A673 (cell line): ENCODE measurements around the gene ENOPH1. TPM values are rescaled to one million over a fixed set of nuclear protein-coding genes. Genes with fewer than 3 reads are reported as not detected.

Experiments
- BruUV-seq: library from RNA; stranded (reverse); fragments of 400-500 nt; replicated peaks from 2 replicates; lab custom pipeline; 2021; lab: Mats Ljungman, UMichigan
- CTCF ChIA-PET: fragments of 300-600 bp; sonication (Branson Sonifier 250); formaldehyde crosslinking; loops from one replicate; lab custom pipeline; 2022; ENCODE audit warnings: antibody characterized with exemption; lab: Charles Lee
- POLR2A ChIA-PET: fragments of 300-600 bp; sonication (Branson Sonifier 250); formaldehyde crosslinking; loops from one replicate; lab custom pipeline; 2022; ENCODE audit warnings: antibody characterized with exemption; ENCODE audit not compliant: low non-redundant PET; lab: Charles Lee
- DNase-seq: peaks from one replicate; pipeline ENCODE4 v3.0.0-alpha.2; 2015; ENCODE audit warnings: low spot score
- H3K27ac ChIP-seq: fragments of 200-600 bp; sonication (generic); 2 replicates; pipeline ENCODE4 v1.5.1; 2016; ENCODE audit warnings: mixed run types, low read depth, mild to moderate bottlenecking, mixed read lengths, antibody characterized with exemption, low read length; ENCODE audit not compliant: poor library complexity, severe bottlenecking
- H3K27me3 ChIP-seq: fragments of 200-600 bp; sonication (generic); replicated peaks from 2 replicates; pipeline ENCODE4 v1.6.1; 2017; ENCODE audit warnings: mixed run types, low read depth, mild to moderate bottlenecking, mixed read lengths, antibody characterized with exemption, low read length; ENCODE audit not compliant: insufficient read depth, poor library complexity
- H3K36me3 ChIP-seq: fragments of 200-600 bp; sonication (generic); 2 replicates; pipeline ENCODE4 v1.6.1; 2016; ENCODE audit warnings: mixed run types, mild to moderate bottlenecking, mixed read lengths, antibody characterized with exemption, low read length; ENCODE audit not compliant: insufficient read depth, poor library complexity, severe bottlenecking
- H3K4me1 ChIP-seq: fragments of 200-600 bp; sonication (generic); 2 replicates; pipeline ENCODE4 v1.6.1; 2017; ENCODE audit warnings: mixed run types, mild to moderate bottlenecking, mixed read lengths, antibody characterized with exemption, low read length; ENCODE audit not compliant: insufficient read depth, poor library complexity, severe bottlenecking
- H3K4me3 ChIP-seq: fragments of 200-600 bp; sonication (generic); 2 replicates; pipeline ENCODE4 v1.5.1; 2016; ENCODE audit warnings: low read depth, mixed run types, mild to moderate bottlenecking, mixed read lengths, low read length; ENCODE audit not compliant: poor library complexity, severe bottlenecking
- H3K9me3 ChIP-seq: fragments of 200-600 bp; sonication (generic); 2 replicates; pipeline ENCODE4 v1.6.1; 2016; ENCODE audit warnings: mixed run types, low read depth, mild to moderate bottlenecking, mixed read lengths, antibody characterized with exemption, low read length; ENCODE audit not compliant: poor library complexity, severe bottlenecking
- EZH2 ChIP-seq: fragments of 200-600 bp; sonication (generic); IDR thresholded peaks from 2 replicates; pipeline ENCODE4 v1.6.1; 2017; ENCODE audit warnings: borderline replicate concordance, low read depth, mild to moderate bottlenecking, mixed read lengths, antibody characterized with exemption, low read length; ENCODE audit not compliant: poor library complexity, severe bottlenecking
- intact Hi-C: fragments of 100-400 bp; cut with micrococcal nuclease; formaldehyde crosslinking; loops from one replicate; pipeline ENCODE4 v1.10.0; 2022; ENCODE audit not compliant: unreplicated experiment
- total RNA-seq: library from RNA; stranded (reverse); gene quantifications from 2 replicates; pipeline ENCODE4 v1.2.3, GENCODE V29; 2021
- TF ChIP-seq, protein P1 (sequence below): fragments of 300-800, 200-600 bp; sonication (generic); conservative IDR thresholded peaks from 2 replicates; pipeline ENCODE4 v1.5.1; 2017; ENCODE audit warnings: low read depth, mild to moderate bottlenecking, antibody characterized with exemption, low read length, moderate library complexity, mixed read lengths

Gene ENOPH1
- total RNA-seq, 1 experiment from 2014 or later, result 29.3 TPM

DNA sequence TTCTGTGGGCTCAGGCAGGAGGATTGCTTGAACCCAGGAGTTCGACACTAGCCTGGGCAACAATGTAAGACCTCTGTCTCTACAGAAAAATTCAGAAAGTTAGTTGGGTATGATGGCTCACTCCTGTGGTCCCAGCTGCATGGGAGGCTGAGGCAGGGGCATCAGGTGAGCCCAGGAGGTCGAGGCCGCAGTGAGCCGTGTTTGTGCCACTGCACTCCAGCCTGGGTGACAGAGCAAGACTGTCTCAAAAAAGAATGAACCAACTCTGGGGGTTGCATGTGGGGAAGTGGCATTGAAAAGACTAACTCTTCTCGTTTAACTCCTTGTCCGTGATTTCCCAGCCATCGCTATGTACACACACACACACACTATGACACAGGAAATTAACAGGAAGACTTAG lies 26.9 kb downstream of the ENOPH1 start:
- CTCF ChIA-PET, result no interaction called here
- Histone ChIP-seq H3K36me3 (peaks cover 5% of the 10 kb centered on the region), H3K4me1 (no peaks in the 10 kb centered on the region), H3K4me3 (no peak overlapping the region), H3K9me3 (no peaks in the 10 kb centered on the region), H3K27me3 (no peaks in the 10 kb centered on the region), H3K27ac (no peak overlapping the region)
- TF ChIP-seq, protein P1, sequence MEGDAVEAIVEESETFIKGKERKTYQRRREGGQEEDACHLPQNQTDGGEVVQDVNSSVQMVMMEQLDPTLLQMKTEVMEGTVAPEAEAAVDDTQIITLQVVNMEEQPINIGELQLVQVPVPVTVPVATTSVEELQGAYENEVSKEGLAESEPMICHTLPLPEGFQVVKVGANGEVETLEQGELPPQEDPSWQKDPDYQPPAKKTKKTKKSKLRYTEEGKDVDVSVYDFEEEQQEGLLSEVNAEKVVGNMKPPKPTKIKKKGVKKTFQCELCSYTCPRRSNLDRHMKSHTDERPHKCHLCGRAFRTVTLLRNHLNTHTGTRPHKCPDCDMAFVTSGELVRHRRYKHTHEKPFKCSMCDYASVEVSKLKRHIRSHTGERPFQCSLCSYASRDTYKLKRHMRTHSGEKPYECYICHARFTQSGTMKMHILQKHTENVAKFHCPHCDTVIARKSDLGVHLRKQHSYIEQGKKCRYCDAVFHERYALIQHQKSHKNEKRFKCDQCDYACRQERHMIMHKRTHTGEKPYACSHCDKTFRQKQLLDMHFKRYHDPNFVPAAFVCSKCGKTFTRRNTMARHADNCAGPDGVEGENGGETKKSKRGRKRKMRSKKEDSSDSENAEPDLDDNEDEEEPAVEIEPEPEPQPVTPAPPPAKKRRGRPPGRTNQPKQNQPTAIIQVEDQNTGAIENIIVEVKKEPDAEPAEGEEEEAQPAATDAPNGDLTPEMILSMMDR, result no peak
- no peak for TF ChIP-seq EZH2
- no TSS peak for BruUV-seq
- intact Hi-C loops, result no loop called here
- POLR2A ChIA-PET, result no interaction called here
- no peak for DNase-seq

DNA sequence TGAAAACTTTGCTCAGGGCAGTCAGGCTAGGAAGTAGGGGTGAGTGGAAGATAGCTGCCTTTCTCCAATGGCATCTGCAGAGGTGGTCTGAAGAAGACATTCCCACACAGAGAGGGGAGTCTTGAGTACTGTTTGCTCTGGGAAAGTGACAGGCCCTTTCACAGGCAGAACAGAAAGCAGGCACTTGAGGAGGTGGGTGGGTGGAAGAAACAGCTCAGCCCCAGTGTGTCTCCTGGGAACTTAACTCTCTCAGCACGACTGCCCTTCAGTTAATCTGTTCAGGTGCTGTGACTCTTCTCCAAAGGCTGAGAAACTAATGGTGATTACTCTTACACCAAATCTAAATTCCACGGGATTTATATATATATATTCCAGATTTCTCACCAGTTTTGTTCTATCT lies 28.3 kb downstream of the ENOPH1 start:
- ChIA-PET CTCF (interaction anchor here (0.6 kb wide), 1 partner anchor 534 kb away, joined by 4 read pairs; no protein-coding TSS in a partner anchor), POLR2A (no interaction called here)
- Histone ChIP-seq H3K36me3 (peaks cover 5% of the 10 kb centered on the region), H3K27ac (no peak overlapping the region), H3K4me1 (no peaks in the 10 kb centered on the region), H3K4me3 (no peak overlapping the region), H3K9me3 (no peaks in the 10 kb centered on the region), H3K27me3 (no peaks in the 10 kb centered on the region)
- TF ChIP-seq, protein P1, result no peak
- TF ChIP-seq EZH2, result no peak
- intact Hi-C loops, result no loop called here
- no TSS peak for BruUV-seq
- no peak for DNase-seq

DNA sequence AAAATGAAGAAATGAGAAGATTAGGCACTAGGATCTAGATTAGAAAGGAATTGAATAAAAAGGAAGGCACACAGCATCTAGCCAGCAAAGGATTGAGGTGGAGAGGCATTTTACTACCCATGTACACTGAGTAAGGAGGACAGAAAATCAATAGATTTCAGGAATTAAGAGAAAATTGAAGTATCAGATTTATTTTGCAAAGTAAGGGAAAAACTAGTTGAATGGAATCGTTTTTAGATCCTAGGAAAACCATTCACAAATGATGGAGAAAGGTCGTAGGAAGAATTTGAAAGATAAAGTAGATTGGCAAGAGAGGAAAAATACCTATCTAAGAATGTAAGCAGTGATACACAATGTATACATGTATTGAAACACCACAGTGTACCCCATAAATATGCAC lies 31.3 kb downstream of the ENOPH1 start:
- TF ChIP-seq EZH2, result no peak
- TF ChIP-seq, protein P1, result no peak
- no peak overlapping the region for H3K27ac ChIP-seq
- POLR2A ChIA-PET, result no interaction called here
- no peaks in the 10 kb centered on the region for H3K27me3 ChIP-seq
- H3K4me3 ChIP-seq, result no peak overlapping the region
- intact Hi-C loops, result loop anchor here (5.0 to 10.0 kb wide), 4 partner anchors 276 to 823 kb away; partner anchors contain the start of gene COQ2
- H3K36me3 ChIP-seq, result peaks cover 5% of the 10 kb centered on the region
- H3K4me1 ChIP-seq, result no peaks in the 10 kb centered on the region
- BruUV-seq, result no TSS peak
- no peak for DNase-seq
- no peaks in the 10 kb centered on the region for H3K9me3 ChIP-seq
- CTCF ChIA-PET, result interaction anchor here (0.5 to 1.5 kb wide), 4 partner anchors 52 to 799 kb away, joined by 3 to 13 read pairs (median 10); no protein-coding TSS in a partner anchor
